K562 (cell line): ENCODE results near the gene SYT17.

Experiments used
- BRCA1 ChIP-seq, 2 experiments: fragments of 450-650 bp in 1 of 2; sonication (generic) in 1 of 2; formaldehyde crosslinking in 1 of 2; IDR thresholded peaks; 2 replicates each; pipeline versions ENCODE4 v1.5.0 to v1.6.1; 2017 to 2020; ENCODE audit warnings: mild to moderate bottlenecking in 1 of 2, missing genetic modification reagents in 1 of 2
- FOXA1 ChIP-seq: fragments of 450-650 bp; IDR thresholded peaks from 2 replicates; pipeline ENCODE4 v1.6.1; 2016; ENCODE audit warnings: mild to moderate bottlenecking, borderline replicate concordance
- FOXM1 ChIP-seq, 2 experiments: fragments of 450-650 bp in 1 of 2; sonication (generic) in 1 of 2; formaldehyde crosslinking in 1 of 2; IDR thresholded peaks; 2 replicates each; pipeline versions ENCODE4 v1.6.1 to v1.9.0; 2017 to 2022; ENCODE audit warnings: low read depth in 2 of 2, mild to moderate bottlenecking in 2 of 2, missing genetic modification reagents in 1 of 2, moderate library complexity in 1 of 2
- FOXP1 ChIP-seq: sonication (generic); formaldehyde crosslinking; IDR thresholded peaks from 2 replicates; pipeline ENCODE4 v1.8.0; 2022; ENCODE audit warnings: mild to moderate bottlenecking, missing genetic modification reagents
- NFATC3 ChIP-seq: fragments of 450-650 bp; IDR thresholded peaks from 2 replicates; pipeline ENCODE4 v1.6.1; 2017; ENCODE audit warnings: mild to moderate bottlenecking
- POLR2G ChIP-seq: fragments of 200-400 bp; formaldehyde crosslinking; IDR thresholded peaks from 2 replicates; pipeline ENCODE4 v1.6.1; 2017; ENCODE audit warnings: low read depth, mild to moderate bottlenecking, antibody characterized with exemption, low read length, moderate library complexity
- PURB ChIP-seq: sonication (generic); formaldehyde crosslinking; IDR thresholded peaks from 2 replicates; pipeline ENCODE4 v1.9.0; 2021; ENCODE audit warnings: low read depth, mild to moderate bottlenecking, missing genetic modification reagents
- SMAD2 ChIP-seq: fragments of 150-350 bp; IDR thresholded peaks from 2 replicates; pipeline ENCODE4 v1.6.1; 2014; ENCODE audit warnings: low read depth, mild to moderate bottlenecking, low read length
- SOX6 ChIP-seq: fragments of 450-650 bp; IDR thresholded peaks from 2 replicates; pipeline ENCODE4 v1.6.1; 2014; ENCODE audit warnings: mild to moderate bottlenecking
- ZNF174 ChIP-seq: fragments of 250-450 bp; sonication (Bioruptor Pico); IDR thresholded peaks from 2 replicates; pipeline ENCODE4 v1.4.0; 2020; ENCODE audit warnings: mild to moderate bottlenecking
- TF ChIP-seq, protein P1 (sequence below): sonication (generic); formaldehyde crosslinking; IDR thresholded peaks from 2 replicates; pipeline ENCODE4 v1.8.1; 2023; ENCODE audit warnings: mild to moderate bottlenecking, missing genetic modification reagents

DNA sequence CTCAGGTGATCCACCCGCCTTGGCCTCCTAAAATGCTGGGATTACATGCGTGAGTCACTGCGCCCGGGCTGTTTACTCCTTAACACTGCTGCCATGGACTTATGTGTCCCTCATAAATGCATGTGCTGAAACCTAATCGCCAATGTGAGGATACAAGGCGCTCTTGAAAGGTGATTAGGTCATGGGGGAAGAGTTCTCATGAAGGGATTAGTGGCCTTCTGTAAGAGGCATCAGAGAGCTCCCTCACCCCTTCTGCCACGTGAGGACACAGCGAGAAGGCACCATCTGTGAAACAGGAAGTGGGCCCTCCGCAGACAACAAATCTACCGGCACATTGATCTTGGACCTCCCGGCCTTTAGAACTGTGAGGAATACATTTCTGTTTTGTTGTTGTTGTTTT, 35.1 kb upstream of the SYT17 start:
- TF ChIP-seq POLR2G (no peak), PURB (CRISPR knock-in tag) (no peak), FOXM1 (IDR thresholded peaks at IDR 0.05; ENCODE audit: low read depth) (no peak), FOXM1 (CRISPR knock-in tag; IDR thresholded peaks at IDR 0.05; ENCODE audit: low read depth) (no peak), ZNF174 (no peak), NFATC3 (no peak), FOXA1 (no peak), SOX6 (no peak), SMAD2 (no peak), BRCA1 (IDR thresholded peaks at IDR 0.05) (no peak), BRCA1 (CRISPR knock-in tag; IDR thresholded peaks at IDR 0.05) (no peak), FOXP1 (no peak)
- TF ChIP-seq, protein P1, sequence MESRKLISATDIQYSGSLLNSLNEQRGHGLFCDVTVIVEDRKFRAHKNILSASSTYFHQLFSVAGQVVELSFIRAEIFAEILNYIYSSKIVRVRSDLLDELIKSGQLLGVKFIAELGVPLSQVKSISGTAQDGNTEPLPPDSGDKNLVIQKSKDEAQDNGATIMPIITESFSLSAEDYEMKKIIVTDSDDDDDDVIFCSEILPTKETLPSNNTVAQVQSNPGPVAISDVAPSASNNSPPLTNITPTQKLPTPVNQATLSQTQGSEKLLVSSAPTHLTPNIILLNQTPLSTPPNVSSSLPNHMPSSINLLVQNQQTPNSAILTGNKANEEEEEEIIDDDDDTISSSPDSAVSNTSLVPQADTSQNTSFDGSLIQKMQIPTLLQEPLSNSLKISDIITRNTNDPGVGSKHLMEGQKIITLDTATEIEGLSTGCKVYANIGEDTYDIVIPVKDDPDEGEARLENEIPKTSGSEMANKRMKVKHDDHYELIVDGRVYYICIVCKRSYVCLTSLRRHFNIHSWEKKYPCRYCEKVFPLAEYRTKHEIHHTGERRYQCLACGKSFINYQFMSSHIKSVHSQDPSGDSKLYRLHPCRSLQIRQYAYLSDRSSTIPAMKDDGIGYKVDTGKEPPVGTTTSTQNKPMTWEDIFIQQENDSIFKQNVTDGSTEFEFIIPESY (CRISPR knock-in tag): peak; percentile 50
